ENCODE results near the gene PRRX2.

The PRRX2 gene

GRCh38 chr9:129713402-129713679 lies 47.9 kb downstream of the PRRX2 start:
- no peak for DNase-seq (ENCODE audit: low read depth)
- TF ChIP-seq CTCF (IDR thresholded peaks at IDR 0.05; ENCODE audit: insufficient read depth, low read depth, low read length, missing control alignments), result no peak
- no peak overlapping the region for H3K4me3 ChIP-seq (ENCODE audit: low read depth, low read length)

DNA sequence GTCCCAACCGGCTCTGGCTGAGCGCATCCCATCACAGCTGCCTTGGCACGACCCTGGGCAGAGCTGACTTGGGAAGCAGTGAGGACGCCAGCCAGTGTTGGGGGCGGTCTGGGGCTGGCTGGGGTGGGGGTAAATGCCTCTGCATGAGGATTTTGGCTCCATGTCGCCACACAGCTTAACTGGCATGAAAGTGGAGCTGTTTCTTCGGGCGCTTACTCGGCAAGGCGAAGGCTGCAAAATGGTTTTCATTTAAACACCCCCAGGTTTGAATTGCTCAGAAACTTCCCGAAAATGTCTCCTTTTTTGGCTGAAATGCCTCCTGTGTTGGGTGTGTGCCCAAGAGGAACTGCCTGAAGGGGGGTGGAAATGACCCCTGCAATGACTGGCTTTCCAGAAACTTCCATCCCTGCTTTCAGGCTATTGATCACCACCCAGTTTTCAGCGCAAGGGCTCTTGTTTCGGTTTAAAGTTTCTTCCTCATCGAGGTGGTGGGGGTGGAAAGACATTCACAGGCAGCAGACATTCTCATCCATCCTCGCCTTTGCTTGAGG lies 49.1 kb downstream of the PRRX2 start:
- DNase-seq (ENCODE audit: low read depth), result no peak
- no peak overlapping the region for H3K4me3 ChIP-seq (ENCODE audit: low read depth, low read length)
- no peak for TF ChIP-seq CTCF (IDR thresholded peaks at IDR 0.05; ENCODE audit: insufficient read depth, low read depth, low read length, missing control alignments)

DNA sequence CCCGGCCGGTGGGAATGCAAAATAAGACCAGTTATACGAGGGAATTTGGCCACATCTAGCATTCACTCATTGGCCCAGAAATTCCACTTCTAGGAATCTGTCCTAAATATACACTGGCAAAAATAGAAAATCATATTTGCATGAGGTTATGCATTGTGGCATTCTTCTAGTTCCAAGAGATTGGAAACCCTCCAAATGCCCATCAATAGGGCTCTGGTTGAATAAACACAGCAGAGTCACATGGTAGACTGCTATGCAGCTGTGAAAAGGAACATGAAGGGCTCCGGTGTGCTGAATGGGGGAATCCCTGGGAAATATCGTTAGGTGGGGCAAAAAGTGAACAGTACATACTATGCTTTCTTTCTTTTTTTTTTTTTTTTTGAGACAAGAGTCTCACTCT lies 50.6 kb downstream of the PRRX2 start:
- no peak overlapping the region for H3K4me3 ChIP-seq (ENCODE audit: low read depth, low read length)
- DNase-seq (ENCODE audit: low read depth), result no peak
- TF ChIP-seq CTCF (IDR thresholded peaks at IDR 0.05; ENCODE audit: insufficient read depth, low read depth, low read length, missing control alignments), result no peak

DNA sequence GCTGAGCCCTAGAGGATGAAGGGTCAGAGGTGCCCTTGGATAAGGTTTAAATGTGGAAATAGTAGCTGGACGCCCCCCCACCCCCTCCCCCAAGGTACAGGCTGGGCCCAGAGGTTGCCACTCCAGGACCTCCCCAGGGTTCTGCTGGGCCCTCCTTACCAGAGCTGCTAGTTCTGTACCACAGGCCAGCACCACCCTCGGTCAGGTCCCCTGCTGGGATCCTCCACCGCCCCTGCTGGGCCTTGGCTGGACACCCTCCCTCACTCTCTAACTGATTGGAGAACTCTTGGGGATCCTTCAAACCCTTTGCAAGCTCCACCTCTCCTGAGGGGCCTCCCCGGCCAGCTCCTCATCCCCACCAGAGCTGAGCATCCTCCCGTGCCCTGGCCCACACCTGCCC lies 52.5 kb downstream of the PRRX2 start:
- H3K4me3 ChIP-seq (ENCODE audit: low read depth, low read length), result no peak overlapping the region
- no peak for TF ChIP-seq CTCF (IDR thresholded peaks at IDR 0.05; ENCODE audit: insufficient read depth, low read depth, low read length, missing control alignments)

GRCh38 chr9:129718647-129719046 lies 53.2 kb downstream of the PRRX2 start:
- no peak overlapping the region for H3K4me3 ChIP-seq (ENCODE audit: low read depth, low read length)
- TF ChIP-seq CTCF (IDR thresholded peaks at IDR 0.05; ENCODE audit: insufficient read depth, low read depth, low read length, missing control alignments), result no peak
- no peak for DNase-seq (ENCODE audit: low read depth)

More for the DNA sequence above, 52.5 kb downstream of the PRRX2 start:
- DNase-seq (ENCODE audit: low read depth), result no peak

DNA sequence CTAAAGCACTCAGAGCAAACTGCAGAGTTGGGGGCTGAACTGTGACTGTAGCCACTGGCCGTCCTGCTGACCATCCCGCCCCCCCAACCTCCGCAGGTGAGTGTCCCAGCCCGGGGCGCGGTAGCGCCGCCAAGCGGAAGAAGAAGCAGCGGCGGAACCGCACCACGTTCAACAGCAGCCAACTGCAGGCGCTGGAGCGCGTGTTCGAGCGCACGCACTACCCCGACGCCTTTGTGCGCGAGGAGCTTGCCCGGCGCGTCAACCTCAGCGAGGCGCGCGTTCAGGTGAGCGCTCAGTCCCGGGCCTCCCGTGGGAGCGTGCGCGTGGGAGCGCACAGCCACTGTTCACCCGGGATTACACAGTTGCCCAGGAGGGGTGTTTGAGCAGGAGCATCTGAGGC lies 53.7 kb downstream of the PRRX2 start:
- no peak overlapping the region for H3K4me3 ChIP-seq (ENCODE audit: low read depth, low read length)
- no peak for DNase-seq (ENCODE audit: low read depth)
- TF ChIP-seq CTCF (IDR thresholded peaks at IDR 0.05; ENCODE audit: insufficient read depth, low read depth, low read length, missing control alignments), result no peak

DNA sequence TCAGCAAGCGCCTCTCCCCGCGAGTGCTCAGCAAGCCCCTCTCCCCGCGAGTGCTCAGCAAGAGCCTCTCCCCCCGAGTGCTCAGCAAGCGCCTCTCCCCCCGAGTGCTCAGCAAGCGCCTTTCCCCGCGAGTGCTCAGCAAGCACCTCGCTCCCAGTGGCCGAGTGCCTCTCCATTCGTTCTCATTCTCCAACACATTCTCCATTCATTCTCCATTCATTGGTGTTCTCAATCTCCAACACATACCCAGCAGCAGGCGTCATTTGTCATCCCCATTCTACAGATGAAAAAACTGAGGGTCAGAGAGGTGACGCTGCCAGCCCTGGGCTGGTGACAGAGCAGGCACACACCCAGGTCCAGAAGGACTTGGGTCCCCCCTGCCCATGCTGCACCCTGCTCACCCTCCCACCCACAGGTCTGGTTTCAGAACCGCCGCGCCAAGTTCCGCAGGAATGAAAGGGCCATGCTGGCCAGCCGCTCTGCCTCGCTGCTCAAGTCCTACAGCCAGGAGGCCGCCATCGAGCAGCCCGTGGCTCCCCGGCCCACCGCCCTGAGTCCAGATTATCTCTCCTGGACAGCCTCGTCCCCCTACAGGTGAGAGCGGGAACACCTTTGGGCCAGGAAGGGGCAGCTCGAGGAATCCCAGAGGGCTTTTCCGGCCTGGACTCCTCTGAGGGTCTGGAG lies 54.9 kb downstream of the PRRX2 start:
- H3K4me3 ChIP-seq (ENCODE audit: low read depth, low read length), result no peak overlapping the region

More for the DNA sequence above, 54.9 kb downstream of the PRRX2 start:
- TF ChIP-seq CTCF (IDR thresholded peaks at IDR 0.05; ENCODE audit: insufficient read depth, low read depth, low read length, missing control alignments), result peak; percentile 16
- no peak for DNase-seq (ENCODE audit: low read depth)
